PFSK-1 (cell line): ENCODE measurements around the gene DR1.

Source experiments
- FOXP2 ChIP-seq: optimal IDR thresholded peaks from 2 replicates; pipeline ENCODE3; 2011; ENCODE audit warnings: borderline replicate concordance, control low read depth, inconsistent platforms; ENCODE audit not compliant: insufficient read depth; ENCODE audit errors: extremely low read length, extremely low read depth
- POLR2AphosphoS5 ChIP-seq: IDR thresholded peaks from 2 replicates; pipeline ENCODE4 v1.6.1; 2012; ENCODE audit warnings: low read depth, mild to moderate bottlenecking, control low read depth, low read length, moderate library complexity
- SIN3A ChIP-seq: IDR thresholded peaks from 2 replicates; pipeline ENCODE4 v1.6.1; 2012; ENCODE audit warnings: mild to moderate bottlenecking, low read length, moderate library complexity, borderline replicate concordance; ENCODE audit not compliant: insufficient read depth
- TAF1 ChIP-seq: IDR thresholded peaks from 2 replicates; pipeline ENCODE4 v1.6.1; 2012; ENCODE audit warnings: low read length, control low read depth, borderline replicate concordance; ENCODE audit not compliant: insufficient read depth
- TF ChIP-seq, protein P1 (sequence below), 2 experiments: IDR thresholded peaks; 2 replicates each; pipeline versions ENCODE4 v1.6.1 to v1.8.0; 2011 to 2012; ENCODE audit warnings: low read depth in 2 of 2, low read length in 2 of 2, control low read depth in 1 of 2, inconsistent platforms in 1 of 2, mild to moderate bottlenecking in 1 of 2, moderate library complexity in 1 of 2; ENCODE audit not compliant: insufficient read depth in 1 of 2

DNA sequence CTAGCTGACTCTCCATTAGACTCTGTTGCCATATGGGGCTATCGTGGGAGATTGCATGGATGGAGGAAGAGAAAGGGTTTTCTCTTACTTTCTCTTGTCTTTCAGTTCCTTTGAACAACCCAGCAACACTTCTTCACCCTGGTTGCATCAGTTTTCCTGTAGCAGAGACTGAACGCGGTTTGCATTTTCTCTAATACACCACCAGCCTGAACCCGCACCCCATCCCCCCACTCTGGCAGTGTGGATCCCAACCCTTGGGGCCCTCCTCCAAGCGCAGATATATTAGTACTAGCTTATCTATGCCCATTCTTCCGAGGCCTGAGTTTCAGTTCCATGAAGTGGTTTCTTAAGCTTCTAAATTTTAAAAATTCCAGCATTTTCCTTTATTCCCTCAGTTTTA is 12.6 kb downstream of the DR1 start:
- TF ChIP-seq, protein P1, sequence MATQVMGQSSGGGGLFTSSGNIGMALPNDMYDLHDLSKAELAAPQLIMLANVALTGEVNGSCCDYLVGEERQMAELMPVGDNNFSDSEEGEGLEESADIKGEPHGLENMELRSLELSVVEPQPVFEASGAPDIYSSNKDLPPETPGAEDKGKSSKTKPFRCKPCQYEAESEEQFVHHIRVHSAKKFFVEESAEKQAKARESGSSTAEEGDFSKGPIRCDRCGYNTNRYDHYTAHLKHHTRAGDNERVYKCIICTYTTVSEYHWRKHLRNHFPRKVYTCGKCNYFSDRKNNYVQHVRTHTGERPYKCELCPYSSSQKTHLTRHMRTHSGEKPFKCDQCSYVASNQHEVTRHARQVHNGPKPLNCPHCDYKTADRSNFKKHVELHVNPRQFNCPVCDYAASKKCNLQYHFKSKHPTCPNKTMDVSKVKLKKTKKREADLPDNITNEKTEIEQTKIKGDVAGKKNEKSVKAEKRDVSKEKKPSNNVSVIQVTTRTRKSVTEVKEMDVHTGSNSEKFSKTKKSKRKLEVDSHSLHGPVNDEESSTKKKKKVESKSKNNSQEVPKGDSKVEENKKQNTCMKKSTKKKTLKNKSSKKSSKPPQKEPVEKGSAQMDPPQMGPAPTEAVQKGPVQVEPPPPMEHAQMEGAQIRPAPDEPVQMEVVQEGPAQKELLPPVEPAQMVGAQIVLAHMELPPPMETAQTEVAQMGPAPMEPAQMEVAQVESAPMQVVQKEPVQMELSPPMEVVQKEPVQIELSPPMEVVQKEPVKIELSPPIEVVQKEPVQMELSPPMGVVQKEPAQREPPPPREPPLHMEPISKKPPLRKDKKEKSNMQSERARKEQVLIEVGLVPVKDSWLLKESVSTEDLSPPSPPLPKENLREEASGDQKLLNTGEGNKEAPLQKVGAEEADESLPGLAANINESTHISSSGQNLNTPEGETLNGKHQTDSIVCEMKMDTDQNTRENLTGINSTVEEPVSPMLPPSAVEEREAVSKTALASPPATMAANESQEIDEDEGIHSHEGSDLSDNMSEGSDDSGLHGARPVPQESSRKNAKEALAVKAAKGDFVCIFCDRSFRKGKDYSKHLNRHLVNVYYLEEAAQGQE (IDR thresholded peaks at IDR 0.05; ENCODE audit: insufficient read depth in 1 of 2, low read depth in 2 of 2, low read length in 2 of 2), result no peak
- TF ChIP-seq POLR2AphosphoS5 (no peak), SIN3A (no peak), TAF1 (no peak), FOXP2 (no peak)
